Natural killer cell treated with Interleukin-12 subunit alpha and Interleukin-12 subunit beta and Interleukin-15 and Interleukin-18, amount 100 ng/mL, for 72 hours (primary cell): ENCODE results near the gene AIFM1. TPM values are rescaled to one million over a fixed set of nuclear protein-coding genes. Genes with fewer than 3 reads are reported as not detected.
"Not testable (repeated sequence)": the region's sequence is repeated elsewhere in the genome, so short reads cannot be mapped to it uniquely, and the experiment has no call there.

Source experiments
- ATAC-seq, 2 donors: fragments of 150-1000 bp; cut with Tn5 transposase in 1 of 2; sonication (Bioruptor Pico), chemical (Tn5 transposase) in 1 of 2; 2 replicates each; pipeline ENCODE4 v1.10.0; 2021
- DNase-seq: peaks from one replicate; pipeline ENCODE4 v3.0.0; 2022; ENCODE audit warnings: low spot score
- H3K27ac Mint-ChIP-seq, 2 donors: 1 replicate in 1 of 2; 2 replicates in 1 of 2; pipeline ENCODE4 v1.8.0; 2022; ENCODE audit warnings: mixed read lengths in 2 of 2, mild to moderate bottlenecking in 1 of 2, moderate library complexity in 1 of 2
- H3K27me3 Mint-ChIP-seq, 2 donors: 1 replicate in 1 of 2; 2 replicates in 1 of 2; pipeline ENCODE4 v1.8.0; 2022; ENCODE audit warnings: mixed read lengths in 2 of 2
- H3K36me3 Mint-ChIP-seq: one replicate; pipeline ENCODE4 v1.8.0; 2022; ENCODE audit warnings: mixed read lengths
- H3K4me1 Mint-ChIP-seq, 2 donors: 1 replicate in 1 of 2; 2 replicates in 1 of 2; pipeline ENCODE4 v1.8.0; 2022; ENCODE audit warnings: low read depth in 2 of 2, mixed read lengths in 2 of 2, mild to moderate bottlenecking in 1 of 2
- H3K4me3 Mint-ChIP-seq: one replicate; pipeline ENCODE4 v1.8.0; 2022; ENCODE audit warnings: mixed read lengths
- H3K9me3 Mint-ChIP-seq: 2 replicates; pipeline ENCODE4 v1.8.0; 2022; ENCODE audit warnings: mixed read lengths
- total RNA-seq, 2 donors: library from RNA; stranded (reverse); gene quantifications; one replicate each; pipeline ENCODE4 v1.2.3, GENCODE V29; 2022

Gene AIFM1
- total RNA-seq, 2 donors from 2014 or later: 38.6 to 49.1 TPM

DNA sequence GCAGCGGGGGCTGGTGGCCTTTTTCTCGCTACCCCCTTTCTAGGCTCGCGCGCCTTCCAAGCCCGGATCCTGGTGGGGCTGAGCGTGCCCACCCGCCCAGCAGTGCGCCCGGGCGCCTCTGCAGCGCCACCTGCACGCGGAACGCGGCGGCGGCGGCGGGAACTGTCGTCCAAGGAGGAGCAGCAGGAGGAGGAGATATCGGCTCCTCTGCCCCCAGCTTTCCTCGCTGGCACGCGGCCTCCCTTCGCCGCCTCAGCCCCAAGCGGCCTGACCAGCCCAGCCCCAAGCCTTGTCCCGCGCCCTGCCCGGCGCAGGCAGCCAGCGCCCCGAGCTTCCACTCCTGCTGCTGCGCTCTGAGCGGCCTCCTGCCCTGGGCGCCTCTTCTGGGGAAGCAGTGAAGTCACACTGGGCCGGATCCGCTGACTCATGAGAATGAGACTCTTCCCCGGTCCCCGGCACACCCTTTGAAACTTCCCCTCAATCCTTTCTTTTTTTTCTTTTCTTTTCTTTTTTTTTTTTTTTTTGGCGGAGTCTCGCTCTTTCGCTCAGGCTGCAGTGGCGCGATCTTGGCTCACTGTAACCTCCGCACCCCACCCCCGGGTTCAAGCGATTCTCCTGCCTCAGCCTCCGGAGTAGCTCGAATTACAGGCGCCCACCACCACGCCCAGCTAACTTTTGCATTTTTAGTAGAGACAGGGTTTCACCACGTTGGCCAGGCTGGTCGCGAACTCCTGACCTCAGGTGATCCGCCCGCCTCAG, 44.7 kb downstream of the AIFM1 start:
- ATAC-seq (peak; percentile 90 to 91), DNase-seq (peak; percentile 75)
- H3K4me3 Mint-ChIP-seq: peak overlapping the region; percentile 66
- H3K9me3 Mint-ChIP-seq: no peaks in the 10 kb centered on the region
- H3K27ac Mint-ChIP-seq: peak overlapping the region in 1 of 2 donors; percentile 33
- peaks cover 0 to 10% of the 10 kb centered on the region in 2 donors for H3K27me3 Mint-ChIP-seq
- no peaks in the 10 kb centered on the region for H3K36me3 Mint-ChIP-seq
- peaks cover 19 to 20% of the 10 kb centered on the region in 2 donors for H3K4me1 Mint-ChIP-seq

DNA sequence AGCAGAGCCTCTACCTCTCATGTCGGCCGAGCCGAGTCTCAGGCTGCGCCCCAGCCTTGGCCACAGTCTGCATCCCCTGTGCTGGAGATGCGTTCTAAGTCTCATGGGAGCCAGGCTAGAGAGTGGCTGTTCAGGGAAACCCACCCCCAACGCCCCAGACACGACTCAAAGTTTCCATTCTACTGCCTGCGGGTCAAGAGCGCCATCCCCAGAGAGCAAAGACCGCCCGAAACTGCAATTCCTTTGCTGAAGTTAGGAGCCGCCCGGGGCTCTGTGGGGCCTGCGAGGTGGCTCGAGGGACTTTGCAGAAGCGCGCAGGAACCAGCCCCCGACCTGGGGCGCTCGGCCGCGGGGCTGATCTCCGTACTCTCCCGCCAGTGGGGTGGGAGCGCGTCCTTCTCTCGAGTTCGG, 45.3 kb downstream of the AIFM1 start:
- Mint-ChIP-seq H3K4me1 (peaks cover 21 to 22% of the 10 kb centered on the region in 2 donors), H3K36me3 (no peaks in the 10 kb centered on the region), H3K27me3 (peaks cover 0 to 12% of the 10 kb centered on the region in 2 donors), H3K4me3 (peak overlapping the region; percentile 66), H3K9me3 (no peaks in the 10 kb centered on the region), H3K27ac (peak overlapping the region; percentile 33 to 48)
- DNase-seq: no peak
- ATAC-seq: peak; percentile 43 to 46

DNA sequence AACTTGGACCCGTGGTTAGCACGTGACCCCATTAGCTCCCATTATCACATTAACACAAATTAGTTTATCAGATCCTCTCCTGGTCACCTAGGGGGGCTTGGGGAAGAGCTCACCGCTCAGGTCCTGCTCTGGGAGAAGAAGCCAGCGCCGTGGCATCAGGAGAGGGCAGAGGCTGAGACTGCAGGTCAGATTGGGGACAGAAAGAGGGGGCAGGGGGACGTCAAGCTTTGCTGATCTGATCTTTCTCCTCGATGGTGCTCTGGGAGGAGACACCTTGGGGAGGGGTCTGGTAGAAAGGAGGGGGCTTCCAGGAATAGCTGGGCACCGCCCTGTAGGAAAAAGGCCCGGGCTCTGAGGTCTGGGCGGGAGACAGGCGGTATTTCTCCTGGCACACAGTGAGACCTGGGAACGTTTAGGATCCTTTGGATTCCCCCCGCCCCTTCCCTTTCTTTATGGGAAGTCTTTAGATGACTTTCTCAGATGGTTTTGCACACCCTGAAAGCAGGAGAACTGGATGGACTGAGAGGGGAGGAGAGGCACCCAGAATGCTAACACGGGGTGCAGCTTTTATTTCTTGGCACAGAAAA, 46.2 kb downstream of the AIFM1 start:
- peak overlapping the region in 1 of 2 donors; percentile 48 for H3K27ac Mint-ChIP-seq
- H3K4me3 Mint-ChIP-seq: peak overlapping the region; percentile 66
- H3K4me1 Mint-ChIP-seq: peaks cover 28% of the 10 kb centered on the region in 2 donors
- H3K36me3 Mint-ChIP-seq: no peaks in the 10 kb centered on the region
- ATAC-seq (no peak), DNase-seq (no peak)
- H3K9me3 Mint-ChIP-seq: no peaks in the 10 kb centered on the region
- peaks cover 0 to 9% of the 10 kb centered on the region in 2 donors for H3K27me3 Mint-ChIP-seq

DNA sequence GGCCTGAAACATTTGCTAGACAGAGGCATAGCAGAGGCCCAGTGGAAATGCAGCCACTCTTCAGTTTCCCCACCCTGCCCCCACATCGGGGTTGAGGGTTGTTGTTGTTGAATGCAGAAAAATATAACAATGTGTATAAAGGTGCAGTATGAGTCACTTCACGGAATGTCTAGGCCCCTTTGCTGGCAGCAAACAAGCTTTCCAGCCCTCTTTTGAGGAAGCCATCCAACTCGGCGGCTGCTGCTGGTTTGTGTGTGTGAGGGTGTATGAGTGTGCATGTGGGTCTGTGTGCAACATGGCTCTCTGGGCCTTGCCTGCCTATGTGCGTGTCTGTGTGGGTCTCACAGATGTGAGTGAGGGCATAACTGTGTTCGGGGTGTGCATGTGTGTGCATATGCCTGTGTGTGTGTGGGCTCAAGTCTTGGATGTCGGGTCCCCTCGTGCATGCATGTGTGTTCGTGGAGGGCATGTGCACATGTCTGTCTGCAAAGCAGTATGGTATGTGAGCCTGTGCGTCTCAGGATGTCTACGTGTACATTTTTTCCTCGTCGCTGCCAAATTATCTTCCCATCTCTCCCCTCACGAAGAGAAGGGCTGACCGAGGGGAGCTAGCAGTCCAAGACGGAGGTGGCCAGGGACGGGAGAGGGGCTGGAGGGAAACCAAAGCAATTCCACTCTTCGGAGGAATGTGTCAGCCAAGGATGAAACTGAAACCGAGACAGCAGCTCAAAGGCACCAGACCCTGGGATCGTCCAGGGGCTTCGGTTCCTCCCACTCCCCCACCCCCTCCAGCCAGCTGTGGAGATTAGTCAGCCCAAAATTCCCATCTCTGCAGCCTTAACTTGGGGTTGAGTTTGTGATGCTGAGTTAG, 47.0 kb downstream of the AIFM1 start:
- peak in 1 of 2 donors; percentile 39 for ATAC-seq
- peak overlapping the region in 1 of 2 donors; percentile 48 for H3K27ac Mint-ChIP-seq

DNA sequence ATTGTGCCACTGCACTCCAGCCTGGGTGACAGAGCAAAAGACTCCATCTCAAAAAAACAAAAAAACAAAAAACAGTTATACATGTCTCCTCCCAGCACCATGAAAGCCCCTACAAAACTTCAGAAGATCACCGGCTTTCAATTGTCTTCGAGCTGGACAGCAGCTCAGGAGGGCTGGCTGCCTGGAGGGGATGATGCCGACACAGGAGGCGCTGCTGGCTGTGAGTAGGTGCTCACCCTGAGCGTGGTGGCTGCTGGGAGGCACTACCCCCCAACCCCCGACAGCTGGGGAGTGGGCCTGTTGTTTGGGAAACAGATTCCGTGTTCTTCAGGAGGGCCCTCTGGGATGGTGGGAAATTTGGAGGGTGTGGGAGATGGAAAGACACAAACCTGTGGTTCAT, 48.5 kb downstream of the AIFM1 start:
- Mint-ChIP-seq H3K36me3 (no peaks in the 10 kb centered on the region), H3K4me1 (peaks cover 28 to 36% of the 10 kb centered on the region in 2 donors), H3K4me3 (no peak overlapping the region), H3K27ac (peak overlapping the region in 1 of 2 donors; percentile 60), H3K27me3 (peaks cover 0 to 6% of the 10 kb centered on the region in 2 donors), H3K9me3 (no peaks in the 10 kb centered on the region)
- DNase-seq (no peak), ATAC-seq (no peak)

More for the DNA sequence above, 47.0 kb downstream of the AIFM1 start:
- peak overlapping the region; percentile 16 for H3K4me3 Mint-ChIP-seq
- no peaks in the 10 kb centered on the region for H3K36me3 Mint-ChIP-seq
- DNase-seq: no peak
- peaks cover 0 to 9% of the 10 kb centered on the region in 2 donors for H3K27me3 Mint-ChIP-seq
- H3K4me1 Mint-ChIP-seq: peaks cover 28 to 35% of the 10 kb centered on the region in 2 donors
- H3K9me3 Mint-ChIP-seq: no peaks in the 10 kb centered on the region

DNA sequence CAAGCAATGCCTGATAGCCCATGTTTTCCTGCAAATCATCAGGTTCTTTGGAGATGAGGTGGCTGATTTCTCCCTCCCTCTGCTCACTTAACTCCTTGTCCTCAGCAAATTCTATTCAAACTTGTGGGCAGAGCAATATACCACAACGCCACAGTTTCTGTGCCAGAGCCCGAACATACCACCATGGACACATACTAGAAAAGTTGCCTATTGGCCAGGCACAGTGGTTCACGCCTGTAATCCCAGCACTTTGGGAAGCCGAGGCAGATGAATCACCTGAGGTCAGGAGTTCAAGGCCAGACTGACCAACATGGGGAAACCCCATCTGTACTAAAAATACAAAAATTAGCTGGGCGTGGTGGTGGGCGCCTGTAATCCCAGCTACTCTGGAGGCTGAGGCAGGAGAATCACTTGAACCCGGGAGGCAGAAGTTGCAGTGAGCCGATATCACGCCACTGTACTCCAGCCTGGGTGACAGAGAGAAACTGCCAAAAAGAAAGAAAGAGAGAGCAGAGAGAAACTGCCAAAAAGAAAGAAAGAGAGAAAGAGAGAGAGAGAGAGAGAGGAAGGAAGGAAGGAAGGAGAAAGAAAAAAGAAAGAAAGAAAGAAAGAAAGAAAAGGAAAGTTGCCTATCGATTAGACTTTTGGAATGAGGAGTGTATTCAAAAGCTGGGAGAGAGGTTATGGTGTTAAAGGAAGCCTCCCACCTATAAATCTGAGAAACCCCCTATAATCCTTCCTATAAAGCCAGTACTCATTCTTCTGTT, 50.3 kb downstream of the AIFM1 start:
- H3K4me3 Mint-ChIP-seq: peak overlapping the region; percentile 36
- not testable (repeated sequence) for H3K36me3 Mint-ChIP-seq, ATAC-seq, H3K27me3 Mint-ChIP-seq, DNase-seq, H3K9me3 Mint-ChIP-seq
- H3K4me1 Mint-ChIP-seq: peaks cover 28 to 38% of the 10 kb centered on the region in 2 donors
- peak overlapping the region in 1 of 2 donors; percentile 51 for H3K27ac Mint-ChIP-seq

DNA sequence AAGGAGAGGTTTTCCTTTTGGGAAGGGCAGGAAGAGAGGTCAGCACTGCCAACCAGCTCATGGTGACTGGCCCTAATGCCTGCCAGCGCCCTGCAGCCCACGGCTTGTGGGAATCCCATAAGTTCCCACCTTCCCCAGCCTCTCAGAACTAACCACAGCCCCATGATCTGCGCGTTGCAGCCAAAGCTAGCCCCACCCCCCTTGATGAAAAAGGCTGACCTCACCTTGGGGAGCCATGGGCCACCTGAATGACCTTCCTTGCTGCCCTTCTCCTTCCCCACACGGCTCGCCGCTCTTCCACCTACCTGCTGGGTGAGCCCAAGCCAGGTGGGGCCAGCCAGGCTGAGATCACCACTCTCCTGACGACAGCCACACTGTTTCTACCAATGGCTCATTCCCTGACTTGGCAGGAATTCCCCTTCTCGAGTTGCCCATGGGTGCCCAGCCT, 51.5 kb downstream of the AIFM1 start:
- DNase-seq (no peak), ATAC-seq (no peak)
- Mint-ChIP-seq H3K27ac (no peak overlapping the region), H3K4me1 (peaks cover 17 to 31% of the 10 kb centered on the region in 2 donors), H3K27me3 (peaks cover 0 to 6% of the 10 kb centered on the region in 2 donors), H3K4me3 (no peak overlapping the region), H3K36me3 (no peaks in the 10 kb centered on the region), H3K9me3 (no peaks in the 10 kb centered on the region)

- Mint-ChIP-seq H3K27ac (peak overlapping the region in 1 of 2 donors; percentile 23), H3K4me1 (peaks cover 23 to 44% of the 10 kb centered on the region in 2 donors), H3K9me3 (no peaks in the 10 kb centered on the region), H3K4me3 (peak overlapping the region; percentile 54), H3K27me3 (peaks cover 0 to 5% of the 10 kb centered on the region in 2 donors), H3K36me3 (no peaks in the 10 kb centered on the region)
- no peak for DNase-seq
- no peak for ATAC-seq
Observed at GRCh38 chrX:130111220-130112154, 54.2 kb downstream of the AIFM1 start.

DNA sequence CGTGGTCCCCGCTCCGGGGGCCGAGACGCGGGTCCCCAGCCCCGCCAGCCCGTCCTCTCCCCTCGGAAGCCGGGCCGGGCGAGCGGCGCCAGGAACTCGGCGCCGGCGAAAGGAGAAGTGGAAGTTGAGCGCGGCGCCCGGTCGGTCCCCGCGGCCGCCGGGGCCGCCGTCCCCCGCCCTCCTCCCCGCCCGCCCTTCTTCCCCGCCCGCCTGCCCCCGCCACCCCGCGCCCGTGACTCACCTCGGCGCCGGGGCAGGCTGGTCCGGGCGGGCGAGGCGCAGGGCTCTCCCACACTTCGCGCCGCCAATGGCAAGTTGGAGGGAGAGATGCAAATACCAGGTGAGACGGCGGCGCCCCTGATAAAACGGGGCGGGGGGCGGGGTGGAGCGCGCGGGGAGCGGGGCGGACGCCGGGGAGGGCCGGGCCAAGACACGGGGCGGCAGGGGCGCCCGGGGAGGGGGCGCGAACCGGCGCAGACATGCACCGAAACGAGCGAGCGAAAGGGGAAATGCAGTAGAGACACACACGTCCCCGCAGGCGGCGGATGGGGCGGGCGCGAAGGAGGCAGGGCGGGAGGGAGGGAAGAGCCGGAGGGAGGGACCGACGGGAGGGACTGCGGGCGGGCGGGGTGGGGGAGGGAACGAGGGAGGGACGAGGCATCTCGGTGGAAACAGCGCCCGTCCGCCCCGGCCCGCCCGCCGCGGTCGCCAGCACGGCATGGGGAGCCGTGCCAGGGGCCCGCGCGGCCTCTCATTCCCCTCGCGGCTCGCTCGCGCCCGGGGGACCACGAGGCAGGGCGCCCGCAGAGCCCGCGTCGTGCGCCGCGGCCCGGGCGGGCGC, 55.0 kb downstream of the AIFM1 start, which contains the start of gene ELF4:
ELF4 (minus strand) TSS at position 119 of the 841 bp plus-strand sequence. CDS start 29,167 bp downstream, outside the sequence.
- Mint-ChIP-seq H3K4me3 (peak within 1 kb of the TSS; percentile 70), H3K27ac (peak within 1 kb of the TSS; percentile 81 to 84), H3K9me3 (no peaks in the 10 kb centered on the region), H3K36me3 (no peaks in the 10 kb centered on the region), H3K27me3 (peaks cover 0 to 5% of the 10 kb centered on the region in 2 donors), H3K4me1 (peaks cover 29 to 50% of the 10 kb centered on the region in 2 donors)
- no peak for DNase-seq
- ATAC-seq: peak; percentile 78 to 84

DNA sequence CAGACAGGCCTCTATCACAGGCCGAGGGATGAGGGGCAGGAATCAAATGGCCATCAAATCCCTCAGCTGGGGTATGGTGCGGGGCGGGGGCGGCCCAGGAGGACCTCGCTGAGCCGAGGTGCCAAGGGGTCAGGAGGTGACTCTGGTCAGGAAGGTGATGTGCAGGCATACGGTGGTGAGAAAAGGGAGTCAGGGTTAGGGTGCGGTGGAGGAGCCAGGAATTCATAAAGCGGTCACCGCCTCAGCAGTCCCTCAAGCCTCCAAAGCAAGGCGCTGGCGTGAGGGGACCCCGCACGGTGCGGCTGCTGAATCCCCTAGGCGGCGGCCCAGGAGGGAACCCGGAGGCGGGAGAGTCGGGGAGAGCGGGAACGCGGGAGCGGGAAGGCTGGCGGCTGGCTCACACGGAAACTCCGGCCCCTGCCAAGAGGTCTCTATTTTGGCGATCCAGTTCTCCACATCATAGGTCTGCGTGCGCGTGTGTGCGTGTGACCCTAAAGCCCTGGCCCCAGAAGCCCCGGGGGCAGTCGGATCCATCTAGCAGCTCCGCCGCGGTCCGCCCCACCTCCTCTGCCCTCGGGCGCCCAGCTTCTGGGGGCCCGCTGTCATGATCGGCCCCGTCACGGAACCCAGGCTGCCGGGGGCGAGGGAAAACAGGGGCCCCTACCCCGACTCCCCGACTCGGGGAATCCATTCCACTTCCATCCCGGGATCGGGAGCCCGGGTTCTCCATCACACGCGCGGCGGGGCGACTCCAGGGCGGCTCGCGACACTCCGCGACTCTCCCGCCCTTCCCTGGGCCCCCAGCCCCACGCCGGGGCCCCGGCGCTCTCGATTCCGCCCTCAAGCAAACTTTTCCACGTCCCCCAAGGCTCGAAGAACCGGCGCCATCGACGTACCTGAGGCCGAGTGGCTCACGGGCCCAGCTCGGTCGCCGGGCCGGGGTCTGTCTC, 55.9 kb downstream of the AIFM1 start:
- Mint-ChIP-seq H3K4me1 (peaks cover 27 to 45% of the 10 kb centered on the region in 2 donors), H3K36me3 (no peaks in the 10 kb centered on the region), H3K27ac (peak overlapping the region; percentile 81 to 84), H3K4me3 (peak overlapping the region; percentile 70), H3K27me3 (peaks cover 0 to 2% of the 10 kb centered on the region in 2 donors), H3K9me3 (no peaks in the 10 kb centered on the region)
- ATAC-seq: peak in 1 of 2 donors; percentile 41
- DNase-seq: no peak
